ENCODE results near the gene C11orf98.

DNA sequence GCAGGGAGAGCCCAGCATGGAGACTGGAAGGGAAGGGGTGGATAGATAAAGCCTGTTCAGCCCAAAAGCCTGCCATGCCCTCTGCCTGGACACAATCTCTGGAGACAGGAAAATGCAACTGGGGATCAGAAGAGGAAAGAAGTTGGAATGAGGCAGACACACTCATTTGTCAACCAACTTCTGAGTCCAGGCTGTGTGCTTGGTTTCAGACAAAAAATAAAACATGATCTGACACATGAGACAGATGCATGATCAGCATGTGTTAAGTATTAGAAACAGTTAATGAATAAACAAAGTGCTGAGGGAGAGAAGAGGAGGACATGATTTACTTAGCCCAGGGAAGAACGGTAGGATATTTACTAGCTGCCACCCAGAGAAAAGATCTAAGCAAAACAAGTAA is 23.5 kb upstream of the C11orf98 start:
- TF ChIP-seq ELF4 (IDR thresholded peaks at IDR 0.05) = no peak
- TF ChIP-seq SP1 (IDR thresholded peaks at IDR 0.05) = no peak
- no peak for TF ChIP-seq HDGF (IDR thresholded peaks at IDR 0.05; ENCODE audit: borderline replicate concordance)
- TF ChIP-seq ARNT (IDR thresholded peaks at IDR 0.05) = no peak
- no peak for TF ChIP-seq SUZ12 (IDR thresholded peaks at IDR 0.05)
- TF ChIP-seq BHLHE40 (IDR thresholded peaks at IDR 0.05; ENCODE audit: borderline replicate concordance) = no peak
- no peak for TF ChIP-seq NFRKB (IDR thresholded peaks at IDR 0.05)
